ENCODE results near the gene KAZN.

KAZN gene

GRCh38 chr1:14667651-14667984, 69.1 kb downstream of the KAZN start:
- in situ Hi-C loops (cut with HindIII; ENCODE audit: low sequenced_read_pairs) = no loop called here

- in situ Hi-C loops (cut with HindIII; ENCODE audit: low sequenced_read_pairs) = no loop called here
These were observed 70.1 kb downstream of the KAZN start for GRCh38 chr1:14668538-14668937.

- in situ Hi-C loops (cut with HindIII; ENCODE audit: low sequenced_read_pairs) = no loop called here
These were observed 73.5 kb downstream of the KAZN start for GRCh38 chr1:14672005-14672404.

- in situ Hi-C loops (cut with HindIII; ENCODE audit: low sequenced_read_pairs) = no loop called here
These were observed 75.5 kb downstream of the KAZN start for GRCh38 chr1:14674030-14674429.

- in situ Hi-C loops (cut with HindIII; ENCODE audit: low sequenced_read_pairs) = no loop called here
These were observed 77.9 kb downstream of the KAZN start for GRCh38 chr1:14676400-14676799.

GRCh38 chr1:14677292-14677971, 78.9 kb downstream of the KAZN start:
- in situ Hi-C loops (cut with HindIII; ENCODE audit: low sequenced_read_pairs) = no loop called here

- in situ Hi-C loops (cut with HindIII; ENCODE audit: low sequenced_read_pairs) = no loop called here
These were observed 79.6 kb downstream of the KAZN start for GRCh38 chr1:14678011-14678638.

- in situ Hi-C loops (cut with HindIII; ENCODE audit: low sequenced_read_pairs) = no loop called here
These were observed 80.7 kb downstream of the KAZN start for GRCh38 chr1:14679027-14679688.

- in situ Hi-C loops (cut with HindIII; ENCODE audit: low sequenced_read_pairs) = no loop called here
These were observed 82.7 kb downstream of the KAZN start for GRCh38 chr1:14681182-14681581.

GRCh38 chr1:14682941-14683621, 84.6 kb downstream of the KAZN start:
- in situ Hi-C loops (cut with HindIII; ENCODE audit: low sequenced_read_pairs) = no loop called here

GRCh38 chr1:14685078-14685477, 86.6 kb downstream of the KAZN start:
- in situ Hi-C loops (cut with HindIII; ENCODE audit: low sequenced_read_pairs) = no loop called here

GRCh38 chr1:14686701-14687100, 88.2 kb downstream of the KAZN start:
- in situ Hi-C loops (cut with HindIII; ENCODE audit: low sequenced_read_pairs) = no loop called here

GRCh38 chr1:14687147-14687546, 88.7 kb downstream of the KAZN start:
- in situ Hi-C loops (cut with HindIII; ENCODE audit: low sequenced_read_pairs) = no loop called here

GRCh38 chr1:14689996-14690615, 91.6 kb downstream of the KAZN start:
- in situ Hi-C loops (cut with HindIII; ENCODE audit: low sequenced_read_pairs) = no loop called here

GRCh38 chr1:14693949-14694348, 95.5 kb downstream of the KAZN start:
- in situ Hi-C loops (cut with HindIII; ENCODE audit: low sequenced_read_pairs) = no loop called here

- in situ Hi-C loops (cut with HindIII; ENCODE audit: low sequenced_read_pairs) = no loop called here
These were observed 96.1 kb downstream of the KAZN start for GRCh38 chr1:14694589-14694988.

GRCh38 chr1:14696761-14697160, 98.3 kb downstream of the KAZN start:
- in situ Hi-C loops (cut with HindIII; ENCODE audit: low sequenced_read_pairs) = no loop called here

- in situ Hi-C loops (cut with HindIII; ENCODE audit: low sequenced_read_pairs) = no loop called here
These were observed 98.9 kb downstream of the KAZN start for GRCh38 chr1:14697353-14697752.

- in situ Hi-C loops (cut with HindIII; ENCODE audit: low sequenced_read_pairs) = no loop called here
These were observed 99.8 kb downstream of the KAZN start for GRCh38 chr1:14698314-14698713.

GRCh38 chr1:14699620-14700019, 101.1 kb downstream of the KAZN start:
- in situ Hi-C loops (cut with HindIII; ENCODE audit: low sequenced_read_pairs) = no loop called here

GRCh38 chr1:14704846-14705245, 106.4 kb downstream of the KAZN start:
- in situ Hi-C loops (cut with HindIII; ENCODE audit: low sequenced_read_pairs) = no loop called here
